ENCODE measurements around the gene CCDC124. TPM values are rescaled to one million over a fixed set of nuclear protein-coding genes. Genes with fewer than 3 reads are reported as not detected.

Gene CCDC124
- total RNA-seq, 1 donor from 2014 or later = 59.7 TPM

GRCh38 chr19:17966129-17966483 lies 33.3 kb downstream of the CCDC124 start:
- Histone ChIP-seq H3K27ac (no peak overlapping the region), H3K36me3 (no peaks in the 10 kb centered on the region), H3K27me3 (peaks cover 27% of the 10 kb centered on the region), H3K9me3 (no peaks in the 10 kb centered on the region), H3K4me1 (no peaks in the 10 kb centered on the region), H3K4me3 (no peak overlapping the region)
- DNase-seq (no peak), ATAC-seq (no peak)
- TF ChIP-seq CTCF (IDR thresholded peaks at IDR 0.05) = no peak
- intact Hi-C loops (cut with DNase I) = no loop called here

- ATAC-seq = no peak
- Histone ChIP-seq H3K27ac (no peak within 1 kb of the TSS), H3K4me3 (no peak within 1 kb of the TSS)
Measured at GRCh38 chr19:17966550-17967256, 33.9 kb downstream of the CCDC124 start, which contains the start of gene KCNN1. Gene KCNN1, plus strand, starts transcription at chr19:17967107. Its CDS starts 6,782 bp downstream, at chr19:17973889.

DNA sequence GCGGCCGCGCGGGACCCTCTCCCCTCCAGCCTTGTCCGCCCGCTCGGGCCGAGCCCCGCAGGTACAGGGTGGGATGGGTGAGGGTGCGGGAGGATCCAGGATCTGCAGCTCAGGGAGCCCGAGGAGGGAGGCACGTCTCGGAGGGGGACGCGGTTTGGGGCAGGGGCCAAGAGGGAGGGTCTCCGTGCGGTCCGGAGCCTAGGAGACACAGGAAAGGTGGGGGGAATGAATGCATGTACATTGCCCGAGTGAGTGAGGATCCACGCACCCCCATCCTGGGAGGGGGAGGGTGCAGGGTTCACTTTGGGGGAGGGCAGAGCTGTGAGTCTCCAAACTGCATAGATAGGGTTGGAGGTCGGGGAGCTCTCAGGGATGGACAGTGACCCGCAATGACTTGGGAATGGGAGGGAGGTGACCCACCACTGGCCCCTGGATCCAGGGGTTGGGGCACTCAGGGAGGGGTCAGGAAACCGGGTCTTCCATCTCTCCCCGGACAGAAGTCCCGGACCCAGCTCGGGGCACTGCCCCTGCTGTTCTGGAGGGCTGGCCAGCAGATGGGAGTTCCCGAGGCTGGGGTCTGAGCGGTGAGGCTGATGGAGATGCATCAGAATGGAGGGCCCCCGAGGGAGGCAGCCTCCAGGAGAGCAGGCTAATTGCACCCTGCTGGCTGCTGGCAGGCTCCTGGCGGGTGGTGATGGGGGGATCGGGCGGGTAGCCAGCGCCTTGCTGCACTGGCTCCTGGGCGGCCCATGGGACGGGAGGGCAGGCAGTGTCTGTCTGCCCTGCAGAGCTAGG lies 34.6 kb downstream of the CCDC124 start:
- Histone ChIP-seq H3K4me1 (no peaks in the 10 kb centered on the region), H3K4me3 (no peak overlapping the region), H3K27ac (no peak overlapping the region), H3K27me3 (peaks cover 27% of the 10 kb centered on the region), H3K9me3 (no peaks in the 10 kb centered on the region), H3K36me3 (no peaks in the 10 kb centered on the region)
- intact Hi-C loops (cut with DNase I) = no loop called here
- ATAC-seq = no peak
- TF ChIP-seq CTCF (IDR thresholded peaks at IDR 0.05) = no peak
- DNase-seq = no peak

More at GRCh38 chr19:17966550-17967256, 33.9 kb downstream of the CCDC124 start, which contains the start of gene KCNN1:
- intact Hi-C loops (cut with DNase I) = no loop called here
- H3K36me3 ChIP-seq = no peaks in the 10 kb centered on the region
- no peaks in the 10 kb centered on the region for H3K4me1 ChIP-seq
- TF ChIP-seq CTCF (IDR thresholded peaks at IDR 0.05) = no peak
- H3K9me3 ChIP-seq = no peaks in the 10 kb centered on the region
- DNase-seq = no peak
- H3K27me3 ChIP-seq = peaks cover 27% of the 10 kb centered on the region

- TF ChIP-seq CTCF (IDR thresholded peaks at IDR 0.05) = no peak
- ATAC-seq = no peak
- H3K27ac ChIP-seq = no peak overlapping the region
- peaks cover 27% of the 10 kb centered on the region for H3K27me3 ChIP-seq
- no peaks in the 10 kb centered on the region for H3K36me3 ChIP-seq
- H3K4me1 ChIP-seq = no peaks in the 10 kb centered on the region
- H3K4me3 ChIP-seq = no peak overlapping the region
- DNase-seq = no peak
- no peaks in the 10 kb centered on the region for H3K9me3 ChIP-seq
- intact Hi-C loops (cut with DNase I) = no loop called here
Measured at GRCh38 chr19:17968362-17968761, 35.5 kb downstream of the CCDC124 start.

DNA sequence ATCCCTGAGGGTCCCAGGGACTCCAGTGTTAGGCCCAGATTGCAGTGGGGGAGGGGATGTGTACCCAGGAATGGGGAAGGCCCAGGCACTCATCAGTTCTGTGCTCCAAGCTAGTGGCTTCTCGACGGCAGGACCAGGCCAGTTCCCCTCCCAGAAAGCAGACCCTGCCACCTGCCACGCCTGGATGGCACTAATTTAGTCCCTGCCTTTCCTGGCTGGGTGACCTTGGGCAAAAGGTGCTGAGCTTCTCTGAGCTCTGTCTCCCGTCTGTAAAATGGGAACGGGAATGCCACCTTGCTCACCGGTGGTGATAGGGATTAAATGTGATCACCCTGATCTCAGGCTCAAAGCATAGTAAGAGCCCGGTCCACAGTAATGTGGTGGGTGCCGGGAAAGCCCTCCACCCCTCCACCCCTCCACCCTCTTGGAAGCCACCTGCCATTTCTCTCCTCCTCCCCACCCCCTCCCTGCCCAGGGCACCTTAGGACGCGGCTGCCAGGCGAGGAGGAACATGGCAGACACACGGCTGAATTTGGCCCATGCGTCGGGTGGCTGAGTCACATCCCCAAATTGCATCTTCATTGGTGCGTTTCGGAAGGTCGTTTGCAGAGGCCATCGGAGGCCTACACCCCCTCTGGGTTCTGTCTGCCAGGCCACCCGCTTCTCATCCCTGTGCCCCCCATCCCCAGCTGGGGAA lies 36.4 kb downstream of the CCDC124 start:
- Histone ChIP-seq H3K9me3 (no peaks in the 10 kb centered on the region), H3K27ac (no peak overlapping the region), H3K4me3 (no peak overlapping the region), H3K4me1 (no peaks in the 10 kb centered on the region), H3K36me3 (no peaks in the 10 kb centered on the region), H3K27me3 (peaks cover 26% of the 10 kb centered on the region)
- ATAC-seq (no peak), DNase-seq (no peak)
- TF ChIP-seq CTCF (IDR thresholded peaks at IDR 0.05) = no peak
- intact Hi-C loops (cut with DNase I) = no loop called here
